HepG2 (cell line): ENCODE results near the gene USP7. TPM values are rescaled to one million over a fixed set of nuclear protein-coding genes. Genes with fewer than 3 reads are reported as not detected.
A peak's percentile ranks its signal among the peaks of the same experiment; 100 is the strongest.

Experiments
- CHD2 ChIP-seq: IDR thresholded peaks from 2 replicates; pipeline ENCODE4 v1.6.1; 2011; ENCODE audit warnings: low read depth, low read length, improper control_type of control experiment
- ERF ChIP-seq: IDR thresholded peaks from 2 replicates; pipeline ENCODE4 v1.6.1; 2018; ENCODE audit warnings: missing biosample characterization, missing genetic modification reagents
- GATAD2A ChIP-seq: IDR thresholded peaks from 2 replicates; pipeline ENCODE4 v1.6.1; 2016
- IRF2 ChIP-seq: IDR thresholded peaks from 2 replicates; pipeline ENCODE4 v1.6.1; 2018; ENCODE audit warnings: missing genetic modification reagents, missing compliant biosample characterization
- MAFF ChIP-seq: IDR thresholded peaks from 2 replicates; pipeline ENCODE4 v1.6.1; 2011; ENCODE audit warnings: low read depth, low read length, improper control_type of control experiment
- MED8 ChIP-seq: sonication (generic); formaldehyde crosslinking; IDR thresholded peaks from 2 replicates; pipeline ENCODE4 v1.8.1; 2023; ENCODE audit warnings: mild to moderate bottlenecking, missing genetic modification reagents; ENCODE audit not compliant: insufficient replicate concordance
- MLLT10 ChIP-seq: sonication (generic); formaldehyde crosslinking; IDR thresholded peaks from 2 replicates; pipeline ENCODE4 v1.4.0; 2020; ENCODE audit warnings: missing genetic modification reagents
- NR2F2 ChIP-seq: IDR thresholded peaks from 2 replicates; pipeline ENCODE4 v1.6.1; 2012; ENCODE audit warnings: low read depth, inconsistent platforms, borderline replicate concordance
- POGZ ChIP-seq: sonication (generic); formaldehyde crosslinking; IDR thresholded peaks from 2 replicates; pipeline ENCODE4 v1.4.0; 2020; ENCODE audit warnings: mild to moderate bottlenecking, missing genetic modification reagents
- REL ChIP-seq: sonication (generic); formaldehyde crosslinking; conservative IDR thresholded peaks from 2 replicates; pipeline ENCODE4 v1.8.0; 2022; ENCODE audit warnings: mild to moderate bottlenecking, missing genetic modification reagents, moderate library complexity
- TBL1XR1 ChIP-seq: fragments of 150-350 bp; IDR thresholded peaks from 2 replicates; pipeline ENCODE4 v1.6.1; 2014; ENCODE audit warnings: borderline replicate concordance, low read length; ENCODE audit not compliant: partially characterized antibody
- ZBTB33 ChIP-seq: sonication (generic); formaldehyde crosslinking; IDR thresholded peaks from 2 replicates; pipeline ENCODE4 v1.4.0; 2020; ENCODE audit warnings: missing genetic modification reagents
- ZIK1 ChIP-seq: sonication (generic); formaldehyde crosslinking; IDR thresholded peaks from 2 replicates; pipeline ENCODE4 v1.5.0; 2020; ENCODE audit warnings: mild to moderate bottlenecking, low read depth, missing genetic modification reagents, borderline replicate concordance
- ZNF124 ChIP-seq: sonication (generic); formaldehyde crosslinking; IDR thresholded peaks from 2 replicates; pipeline ENCODE4 v1.4.0; 2020; ENCODE audit warnings: missing genetic modification reagents
- ZNF20 ChIP-seq: sonication (generic); formaldehyde crosslinking; IDR thresholded peaks from 2 replicates; pipeline ENCODE4 v1.4.0; 2020; ENCODE audit warnings: mild to moderate bottlenecking, moderate library complexity, missing genetic modification reagents
- ZNF260 ChIP-seq: sonication (generic); formaldehyde crosslinking; IDR thresholded peaks from 2 replicates; pipeline ENCODE4 v1.4.0; 2020; ENCODE audit warnings: missing genetic modification reagents, low read depth, mild to moderate bottlenecking, borderline replicate concordance
- ZNF501 ChIP-seq: sonication (generic); formaldehyde crosslinking; IDR thresholded peaks from 2 replicates; pipeline ENCODE4 v1.5.1; 2020; ENCODE audit warnings: mild to moderate bottlenecking, moderate library complexity, missing genetic modification reagents
- ZNF776 ChIP-seq: sonication (generic); formaldehyde crosslinking; IDR thresholded peaks from 2 replicates; pipeline ENCODE4 v1.4.0; 2020; ENCODE audit warnings: mild to moderate bottlenecking, missing genetic modification reagents
- polyA plus RNA-seq, 8 experiments: library from polyadenylated mRNA; depleted of rRNA in 3 of 8; stranded (reverse) in 7 of 8; unstranded in 1 of 8; fragments of >200 nt; fragmentation: Illumina TruSeq in 4 of 8; extraction: Trizol in 4 of 8; gene quantifications; 2 replicates each; pipeline versions ENCODE4 v1.2.1 to v1.2.3, GENCODE V29; 2011 to 2016; ENCODE audit warnings: low read depth in 4 of 8, missing spikeins in 1 of 8, mixed read lengths in 1 of 8; ENCODE audit not compliant: insufficient read depth in 1 of 8
- total RNA-seq, 5 experiments: library from RNA; depleted of rRNA; stranded (reverse); fragments of >200 nt; fragmentation: Illumina TruSeq; extraction: Trizol; gene quantifications; 2 replicates each; pipeline ENCODE4 v1.2.3, GENCODE V29; 2016; ENCODE audit warnings: low read depth in 1 of 5
- TF ChIP-seq, protein P1 (sequence below): sonication (generic); formaldehyde crosslinking; IDR thresholded peaks from 2 replicates; pipeline ENCODE4 v1.5.1; 2020; ENCODE audit warnings: mild to moderate bottlenecking, missing genetic modification reagents, moderate library complexity
- TF ChIP-seq, protein P2 (sequence below): sonication (generic); formaldehyde crosslinking; IDR thresholded peaks from 2 replicates; pipeline ENCODE4 v1.5.0; 2020; ENCODE audit warnings: missing genetic modification reagents
- TF ChIP-seq, protein P3 (sequence below): sonication (generic); formaldehyde crosslinking; IDR thresholded peaks from 2 replicates; pipeline ENCODE4 v1.5.0; 2020; ENCODE audit warnings: mild to moderate bottlenecking, missing genetic modification reagents, moderate library complexity

Gene USP7
- total and polyA plus RNA-seq, 2 of the 13 experiments (the other 11 are each of a cell fraction or from before 2014, with no cell fraction given), result 52.5 to 173 TPM

DNA sequence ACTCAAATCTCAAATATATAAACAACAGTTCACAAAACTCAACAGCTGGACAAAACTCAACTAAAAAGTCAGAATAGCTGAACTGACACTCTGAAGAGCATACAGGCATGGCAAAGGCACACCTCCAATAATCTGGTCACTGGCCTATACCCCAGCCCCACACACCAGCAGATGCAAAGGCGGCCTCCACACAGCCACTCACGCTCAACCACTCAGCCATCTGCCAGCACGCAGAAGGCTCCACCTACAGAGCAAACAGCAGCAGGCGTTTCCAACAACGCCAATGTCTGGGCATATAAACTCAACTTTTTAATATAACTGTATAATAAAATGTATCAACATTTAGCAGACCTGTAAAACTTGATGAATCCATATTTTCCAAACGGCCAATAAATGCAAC lies 17.2 kb downstream of the USP7 start (continued):
- TF ChIP-seq POGZ (CRISPR knock-in tag) (0 out of 2 replicates have a peak, but pooled peaks have one; percentile 16), CHD2 (no peak), TBL1XR1 (no peak), ZNF124 (no peak), GATAD2A (CRISPR knock-in tag) (no peak), NR2F2 (no peak), ERF (CRISPR knock-in tag) (no peak), ZBTB33 (CRISPR knock-in tag) (0 out of 2 replicates have a peak, but pooled peaks have one; percentile 46), MAFF (no peak), REL (CRISPR knock-in tag) (no peak), ZNF20 (0 out of 2 replicates have a peak, but pooled peaks have one; percentile 55), ZNF776 (CRISPR knock-in tag) (peak; percentile 55; the same call in 1 of the 2 replicates), ZNF501 (CRISPR knock-in tag) (no peak), ZNF260 (CRISPR knock-in tag) (no peak), IRF2 (CRISPR knock-in tag) (no peak), MLLT10 (CRISPR knock-in tag) (no peak), MED8 (CRISPR knock-in tag) (peak; percentile 42), ZIK1 (CRISPR knock-in tag) (no peak)
- TF ChIP-seq, protein P1, sequence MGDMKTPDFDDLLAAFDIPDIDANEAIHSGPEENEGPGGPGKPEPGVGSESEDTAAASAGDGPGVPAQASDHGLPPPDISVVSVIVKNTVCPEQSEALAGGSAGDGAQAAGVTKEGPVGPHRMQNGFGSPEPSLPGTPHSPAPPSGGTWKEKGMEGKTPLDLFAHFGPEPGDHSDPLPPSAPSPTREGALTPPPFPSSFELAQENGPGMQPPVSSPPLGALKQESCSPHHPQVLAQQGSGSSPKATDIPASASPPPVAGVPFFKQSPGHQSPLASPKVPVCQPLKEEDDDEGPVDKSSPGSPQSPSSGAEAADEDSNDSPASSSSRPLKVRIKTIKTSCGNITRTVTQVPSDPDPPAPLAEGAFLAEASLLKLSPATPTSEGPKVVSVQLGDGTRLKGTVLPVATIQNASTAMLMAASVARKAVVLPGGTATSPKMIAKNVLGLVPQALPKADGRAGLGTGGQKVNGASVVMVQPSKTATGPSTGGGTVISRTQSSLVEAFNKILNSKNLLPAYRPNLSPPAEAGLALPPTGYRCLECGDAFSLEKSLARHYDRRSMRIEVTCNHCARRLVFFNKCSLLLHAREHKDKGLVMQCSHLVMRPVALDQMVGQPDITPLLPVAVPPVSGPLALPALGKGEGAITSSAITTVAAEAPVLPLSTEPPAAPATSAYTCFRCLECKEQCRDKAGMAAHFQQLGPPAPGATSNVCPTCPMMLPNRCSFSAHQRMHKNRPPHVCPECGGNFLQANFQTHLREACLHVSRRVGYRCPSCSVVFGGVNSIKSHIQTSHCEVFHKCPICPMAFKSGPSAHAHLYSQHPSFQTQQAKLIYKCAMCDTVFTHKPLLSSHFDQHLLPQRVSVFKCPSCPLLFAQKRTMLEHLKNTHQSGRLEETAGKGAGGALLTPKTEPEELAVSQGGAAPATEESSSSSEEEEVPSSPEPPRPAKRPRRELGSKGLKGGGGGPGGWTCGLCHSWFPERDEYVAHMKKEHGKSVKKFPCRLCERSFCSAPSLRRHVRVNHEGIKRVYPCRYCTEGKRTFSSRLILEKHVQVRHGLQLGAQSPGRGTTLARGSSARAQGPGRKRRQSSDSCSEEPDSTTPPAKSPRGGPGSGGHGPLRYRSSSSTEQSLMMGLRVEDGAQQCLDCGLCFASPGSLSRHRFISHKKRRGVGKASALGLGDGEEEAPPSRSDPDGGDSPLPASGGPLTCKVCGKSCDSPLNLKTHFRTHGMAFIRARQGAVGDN (CRISPR knock-in tag), result 0 out of 2 replicates have a peak, but pooled peaks have one; percentile 24
- TF ChIP-seq, protein P2, sequence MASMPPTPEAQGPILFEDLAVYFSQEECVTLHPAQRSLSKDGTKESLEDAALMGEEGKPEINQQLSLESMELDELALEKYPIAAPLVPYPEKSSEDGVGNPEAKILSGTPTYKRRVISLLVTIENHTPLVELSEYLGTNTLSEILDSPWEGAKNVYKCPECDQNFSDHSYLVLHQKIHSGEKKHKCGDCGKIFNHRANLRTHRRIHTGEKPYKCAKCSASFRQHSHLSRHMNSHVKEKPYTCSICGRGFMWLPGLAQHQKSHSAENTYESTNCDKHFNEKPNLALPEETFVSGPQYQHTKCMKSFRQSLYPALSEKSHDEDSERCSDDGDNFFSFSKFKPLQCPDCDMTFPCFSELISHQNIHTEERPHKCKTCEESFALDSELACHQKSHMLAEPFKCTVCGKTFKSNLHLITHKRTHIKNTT (CRISPR knock-in tag), result no peak
- TF ChIP-seq, protein P3, sequence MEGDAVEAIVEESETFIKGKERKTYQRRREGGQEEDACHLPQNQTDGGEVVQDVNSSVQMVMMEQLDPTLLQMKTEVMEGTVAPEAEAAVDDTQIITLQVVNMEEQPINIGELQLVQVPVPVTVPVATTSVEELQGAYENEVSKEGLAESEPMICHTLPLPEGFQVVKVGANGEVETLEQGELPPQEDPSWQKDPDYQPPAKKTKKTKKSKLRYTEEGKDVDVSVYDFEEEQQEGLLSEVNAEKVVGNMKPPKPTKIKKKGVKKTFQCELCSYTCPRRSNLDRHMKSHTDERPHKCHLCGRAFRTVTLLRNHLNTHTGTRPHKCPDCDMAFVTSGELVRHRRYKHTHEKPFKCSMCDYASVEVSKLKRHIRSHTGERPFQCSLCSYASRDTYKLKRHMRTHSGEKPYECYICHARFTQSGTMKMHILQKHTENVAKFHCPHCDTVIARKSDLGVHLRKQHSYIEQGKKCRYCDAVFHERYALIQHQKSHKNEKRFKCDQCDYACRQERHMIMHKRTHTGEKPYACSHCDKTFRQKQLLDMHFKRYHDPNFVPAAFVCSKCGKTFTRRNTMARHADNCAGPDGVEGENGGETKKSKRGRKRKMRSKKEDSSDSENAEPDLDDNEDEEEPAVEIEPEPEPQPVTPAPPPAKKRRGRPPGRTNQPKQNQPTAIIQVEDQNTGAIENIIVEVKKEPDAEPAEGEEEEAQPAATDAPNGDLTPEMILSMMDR (CRISPR knock-in tag), result 0 out of 2 replicates have a peak, but pooled peaks have one; percentile 5
